Liver (tissue), 9 donors: ENCODE data around the gene CCDC158. TPM values are rescaled to one million over a fixed set of nuclear protein-coding genes. Genes with fewer than 3 reads are reported as not detected.

ENCODE experiments used
- DNase-seq: peaks from one replicate; pipeline ENCODE4 v3.0.0-alpha.2; 2017; ENCODE audit warnings: low spot score
- H3K27ac ChIP-seq, 2 donors: one replicate each; pipeline ENCODE4 v1.7.0; 2013; ENCODE audit warnings: inconsistent platforms in 2 of 2, low read length in 2 of 2, control low read depth in 1 of 2, low read depth in 1 of 2, mild to moderate bottlenecking in 1 of 2
- H3K27me3 ChIP-seq, 4 donors: one replicate each; pipeline versions ENCODE4 v1.6.1 to v1.7.0; 2013; ENCODE audit warnings: low read length in 3 of 4, inconsistent platforms in 1 of 4, mild to moderate bottlenecking in 1 of 4, moderate library complexity in 1 of 4; ENCODE audit not compliant: control insufficient read depth in 4 of 4, insufficient read depth in 4 of 4
- H3K36me3 ChIP-seq, 4 donors: one replicate each; pipeline versions ENCODE4 v1.6.1 to v1.7.0; 2013; ENCODE audit warnings: low read length in 3 of 4, mild to moderate bottlenecking in 3 of 4, low read depth in 1 of 4, moderate library complexity in 1 of 4; ENCODE audit not compliant: control insufficient read depth in 4 of 4, insufficient read depth in 3 of 4
- H3K4me1 ChIP-seq, 4 donors: one replicate each; pipeline versions ENCODE4 v1.6.1 to v1.7.0; 2013; ENCODE audit warnings: low read length in 3 of 4, mild to moderate bottlenecking in 3 of 4, moderate library complexity in 1 of 4; ENCODE audit not compliant: control insufficient read depth in 4 of 4, insufficient read depth in 4 of 4
- H3K4me3 ChIP-seq, 3 donors: one replicate each; pipeline versions ENCODE4 v1.6.1 to v1.7.0; 2013; ENCODE audit warnings: low read length in 3 of 3, control low read depth in 1 of 3, low read depth in 1 of 3, mild to moderate bottlenecking in 1 of 3
- H3K9ac ChIP-seq, 2 donors: one replicate each; pipeline ENCODE4 v1.7.0; 2013; ENCODE audit warnings: low read length in 2 of 2, mild to moderate bottlenecking in 2 of 2, moderate library complexity in 2 of 2, control low read depth in 1 of 2, low read depth in 1 of 2
- H3K9me3 ChIP-seq, 4 donors: one replicate each; pipeline versions ENCODE4 v1.6.1 to v1.7.0; 2013; ENCODE audit warnings: low read length in 3 of 4; ENCODE audit not compliant: control insufficient read depth in 4 of 4
- ATF3 ChIP-seq: IDR thresholded peaks from 2 replicates; pipeline ENCODE4 v1.6.1; 2016; ENCODE audit warnings: antibody characterized with exemption
- CTCF ChIP-seq: fragments of 150-350 bp; IDR thresholded peaks from 2 replicates; pipeline ENCODE4 v1.5.1; 2017; ENCODE audit warnings: improper control_type of control experiment, low read depth, low read length; ENCODE audit not compliant: missing input control
- EGR1 ChIP-seq, 2 donors: IDR thresholded peaks; 2 replicates each; pipeline ENCODE4 v1.6.1; 2016 to 2018; ENCODE audit warnings: antibody characterized with exemption in 2 of 2, low read depth in 2 of 2
- GABPA ChIP-seq, 2 donors: IDR thresholded peaks in 1 of 2; conservative IDR thresholded peaks in 1 of 2; 2 replicates each; pipeline ENCODE4 v1.6.1; 2016; ENCODE audit warnings: antibody characterized with exemption in 2 of 2, mild to moderate bottlenecking in 1 of 2, moderate library complexity in 1 of 2
- JUND ChIP-seq, 2 donors: IDR thresholded peaks; 2 replicates each; pipeline ENCODE4 v1.6.1; 2016; ENCODE audit warnings: antibody characterized with exemption in 2 of 2
- MAX ChIP-seq: IDR thresholded peaks from 2 replicates; pipeline ENCODE4 v1.6.1; 2016; ENCODE audit warnings: antibody characterized with exemption
- REST ChIP-seq: IDR thresholded peaks from 2 replicates; pipeline ENCODE4 v1.6.1; 2016; ENCODE audit warnings: antibody characterized with exemption, mild to moderate bottlenecking
- RXRA ChIP-seq, 2 donors: IDR thresholded peaks; 2 replicates each; pipeline ENCODE4 v1.6.1; 2017 to 2018; ENCODE audit warnings: antibody characterized with exemption in 2 of 2, mild to moderate bottlenecking in 1 of 2
- YY1 ChIP-seq: IDR thresholded peaks from 2 replicates; pipeline ENCODE4 v1.6.1; 2016; ENCODE audit warnings: antibody characterized with exemption, mild to moderate bottlenecking
- WGBS: extraction: QIAGEN DNeasy Blood & Tissue Kit; methylation state at CpG from one replicate; pipeline ENCODE4 v1.1.7; 2013; 5-methylcytosine and 5-hydroxymethylcytosine counted together
- polyA plus RNA-seq, 2 donors: library from polyadenylated mRNA; stranded (reverse) in 1 of 2; unstranded in 1 of 2; fragments of 200-250 nt in 1 of 2; fragments of >200 nt in 1 of 2; fragmentation: Nextera tagmentation in 1 of 2; extraction: Ambion mirVana in 1 of 2; gene quantifications; one replicate each; pipeline versions ENCODE4 v1.2.1 to v1.2.3, GENCODE V29; 2013 to 2015
- total RNA-seq, 2 donors: library from RNA; depleted of rRNA; stranded (reverse); fragments of >200 nt; gene quantifications; one replicate each; pipeline ENCODE4 v1.2.3, GENCODE V29; 2014
- donor health status: healthy.
- donor health status: healthy.
- donor health status: healthy.
- donor health status: healthy.
- donor health status: healthy.

The CCDC158 gene
- total and polyA plus RNA-seq, 4 donors, result 0.28 to 4.0 (median 1.1) TPM

- TF ChIP-seq REST (no peak), YY1 (no peak), RXRA (IDR thresholded peaks at IDR 0.05) (no peak)
- Histone ChIP-seq H3K4me1 (peaks cover 2 to 9% (median 3%) of the 10 kb centered on the region in 4 donors), H3K27ac (no peak overlapping the region), H3K36me3 (no peaks in the 10 kb centered on the region), H3K27me3 (no peaks in the 10 kb centered on the region), H3K9me3 (no peaks in the 10 kb centered on the region), H3K9ac (no peak overlapping the region), H3K4me3 (no peak overlapping the region)
- WGBS, result 89% methylated on average over 1 of the region's 1 CpG
- no peak for DNase-seq
Measured at GRCh38 chr4:76443376-76443775, 22.4 kb upstream of the CCDC158 start.

GRCh38 chr4:76442807-76443206 is 21.9 kb upstream of the CCDC158 start:
- TF ChIP-seq CTCF (no peak), ATF3 (no peak), MAX (no peak), YY1 (no peak), JUND (IDR thresholded peaks at IDR 0.05) (no peak), EGR1 (IDR thresholded peaks at IDR 0.05; ENCODE audit: low read depth in 2 of 2) (no peak), REST (no peak), GABPA (IDR thresholded peaks at IDR 0.05 in 1 of 2, conservative IDR thresholded peaks at IDR 0.05 in 1 of 2) (no peak)
- H3K27ac ChIP-seq, result no peak overlapping the region
- 92% methylated on average over 3 of the region's 3 CpGs for WGBS

More at GRCh38 chr4:76442807-76443206, 21.9 kb upstream of the CCDC158 start:
- Histone ChIP-seq H3K4me1 (peaks cover 0 to 6% (median 3%) of the 10 kb centered on the region in 4 donors), H3K27me3 (no peaks in the 10 kb centered on the region), H3K36me3 (no peaks in the 10 kb centered on the region), H3K4me3 (no peak overlapping the region), H3K9me3 (no peaks in the 10 kb centered on the region), H3K9ac (no peak overlapping the region)
- no peak for DNase-seq
